Aorta (tissue), 5 donors: ENCODE data around the gene PI16. TPM values are rescaled to one million over a fixed set of nuclear protein-coding genes. Genes with fewer than 3 reads are reported as not detected.
"Not testable (repeated sequence)": the region's sequence is repeated elsewhere in the genome, so short reads cannot be mapped to it uniquely, and the experiment has no call there.

Source experiments
- ATAC-seq: fragments of 200-7000 bp; cut with Tn5 transposase; one replicate; pipeline ENCODE4 v1.9.1; 2022; ENCODE audit warnings: moderate library complexity; ENCODE audit not compliant: low FRiP score
- DNase-seq, 2 donors: peaks; one replicate each; pipeline ENCODE4 v3.0.0-alpha.2; 2020
- H3K27ac ChIP-seq, 2 donors: one replicate each; pipeline ENCODE4 v1.5.1; 2013; ENCODE audit warnings: low read length in 2 of 2, mild to moderate bottlenecking in 2 of 2, moderate library complexity in 2 of 2, control low read depth in 1 of 2, inconsistent platforms in 1 of 2, low read depth in 1 of 2
- H3K27me3 ChIP-seq, 2 donors: one replicate each; pipeline ENCODE4 v1.6.1; 2013; ENCODE audit warnings: control low read depth in 1 of 2, low read length in 1 of 2, mild to moderate bottlenecking in 1 of 2, moderate library complexity in 1 of 2; ENCODE audit not compliant: insufficient read depth in 2 of 2, control insufficient read depth in 1 of 2
- H3K36me3 ChIP-seq, 2 donors: one replicate each; pipeline ENCODE4 v1.6.1; 2013; ENCODE audit warnings: control low read depth in 1 of 2, low read length in 1 of 2, mild to moderate bottlenecking in 1 of 2; ENCODE audit not compliant: insufficient read depth in 2 of 2, control insufficient read depth in 1 of 2
- H3K4me1 ChIP-seq, 2 donors: one replicate each; pipeline ENCODE4 v1.6.1; 2013; ENCODE audit warnings: low read length in 2 of 2, control low read depth in 1 of 2, mild to moderate bottlenecking in 1 of 2, moderate library complexity in 1 of 2; ENCODE audit not compliant: insufficient read depth in 2 of 2, control insufficient read depth in 1 of 2
- H3K4me3 ChIP-seq, 2 donors: one replicate each; pipeline ENCODE4 v1.5.1; 2013; ENCODE audit warnings: low read length in 2 of 2, control low read depth in 1 of 2, mild to moderate bottlenecking in 1 of 2
- H3K9me3 ChIP-seq: one replicate; pipeline ENCODE4 v1.6.1; 2013; ENCODE audit warnings: mild to moderate bottlenecking, low read length; ENCODE audit not compliant: control insufficient read depth
- WGBS, 2 donors: extraction: QIAGEN DNeasy Blood & Tissue Kit; methylation state at CpG; one replicate each; pipeline ENCODE4 v1.1.7; 2013; 5-methylcytosine and 5-hydroxymethylcytosine counted together
- intact Hi-C, 2 donors: fragments of 100-400 bp; cut with DNase I; formaldehyde crosslinking; loops; one replicate each; pipeline versions ENCODE4 v1.14.2 to v1.15.0; 2022
- polyA plus RNA-seq, 2 donors: library from polyadenylated mRNA; stranded (reverse); fragments of 200-250 nt; gene quantifications; one replicate each; pipeline ENCODE4 v1.2.3, GENCODE V29; 2013
- total RNA-seq, 2 donors: library from RNA; stranded (reverse); fragmentation: NEBNext Ultra II Directional; extraction: Animal tissue kit (Norgen Biotek cat#: 25700); gene quantifications; one replicate each; pipeline ENCODE4 v1.2.1, GENCODE V29; 2021
- donor health status: healthy with polysubstance abuse.
- donor health status: Bipolar disorder and iron deficiency.
- donor health status: DM: no; HTN: no; CAD: no.
- donor health status: DM: no; HTN: no; CAD: no.
- donor health status: DM: yes; HTN: yes; CAD: no.

Gene PI16
- total and polyA plus RNA-seq, 4 donors, result 4.4 to 383 (median 38.7) TPM; not detected in 1

DNA sequence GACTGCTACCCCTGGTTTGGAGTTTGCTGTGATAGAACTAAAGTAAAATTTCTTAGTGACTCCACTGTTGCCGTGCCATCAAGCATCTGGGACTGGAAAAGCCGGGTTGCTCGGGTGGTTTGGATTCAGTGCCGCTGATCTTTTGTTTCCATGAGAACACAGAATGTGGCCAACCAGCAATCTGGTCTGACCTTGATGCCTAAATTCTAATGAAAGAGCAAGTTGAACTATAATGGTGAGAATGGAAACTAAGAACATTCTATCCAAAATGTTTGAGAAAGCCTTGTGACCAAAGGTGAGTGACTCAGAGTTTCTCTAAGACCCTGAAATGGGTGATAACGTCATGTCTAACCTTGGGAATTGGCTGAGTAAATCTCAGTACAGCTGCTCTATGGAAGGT is 9.9 kb upstream of the PI16 start:
- WGBS, 2 donors, result 81 to 84% methylated on average over 5 of the region's 5 CpGs

DNA sequence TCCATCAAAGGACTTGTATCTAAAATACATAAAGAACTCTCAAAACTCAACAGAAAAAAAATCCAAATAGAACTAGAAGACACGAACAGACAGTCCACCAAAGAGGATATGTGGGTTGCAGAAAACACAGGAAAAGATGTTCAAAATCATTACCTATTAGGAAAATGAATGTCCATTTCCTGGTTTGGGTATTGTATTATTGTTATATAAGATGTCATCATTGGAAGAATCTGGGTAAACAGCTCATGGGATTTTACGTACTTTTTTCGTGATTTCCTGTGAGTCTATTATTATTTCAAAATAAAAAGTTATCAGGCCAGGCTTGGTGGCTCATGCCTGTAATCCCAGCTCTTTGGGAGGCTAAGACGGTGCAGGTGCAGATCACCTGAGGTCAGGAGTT is 9.2 kb upstream of the PI16 start:
- no peak overlapping the region for H3K4me3 ChIP-seq
- no peak for ATAC-seq
- H3K36me3 ChIP-seq, result no peaks in the 10 kb centered on the region
- intact Hi-C loops, result no loop called here
- WGBS, 2 donors, result 90% methylated on average over 4 of the region's 4 CpGs
- H3K27ac ChIP-seq, result no peak overlapping the region
- no peaks in the 10 kb centered on the region for H3K27me3 ChIP-seq
- H3K9me3 ChIP-seq, result no peaks in the 10 kb centered on the region
- no peaks in the 10 kb centered on the region for H3K4me1 ChIP-seq
- DNase-seq, result peak in 1 of 2 donors; percentile 10

More for the DNA sequence above, 9.9 kb upstream of the PI16 start:
- no peak overlapping the region for H3K27ac ChIP-seq
- DNase-seq, result peak in 1 of 2 donors; percentile 2
- ATAC-seq, result no peak
- H3K4me3 ChIP-seq, result no peak overlapping the region
- H3K4me1 ChIP-seq, result no peaks in the 10 kb centered on the region
- no peaks in the 10 kb centered on the region for H3K27me3 ChIP-seq
- intact Hi-C loops, result no loop called here
- no peaks in the 10 kb centered on the region for H3K9me3 ChIP-seq
- H3K36me3 ChIP-seq, result no peaks in the 10 kb centered on the region

DNA sequence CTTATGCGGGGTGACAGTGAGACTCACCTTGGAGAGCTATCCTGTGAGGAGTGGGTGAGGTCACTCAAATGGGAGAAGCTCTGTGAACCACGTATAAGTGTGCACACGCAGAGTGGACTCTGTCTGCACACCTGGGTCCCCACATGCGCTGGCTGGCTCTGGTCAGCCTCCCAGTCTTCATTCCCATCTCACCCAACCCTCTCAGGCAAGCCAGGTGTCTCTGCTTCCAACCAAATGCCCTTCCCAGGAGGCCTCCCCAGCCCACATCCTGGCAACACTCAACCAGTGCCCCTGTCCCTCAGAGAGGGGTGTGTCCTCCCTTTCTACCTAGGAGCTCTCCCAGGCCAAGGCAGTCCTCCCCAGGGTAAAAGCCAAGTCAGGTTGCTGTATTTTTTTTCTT is 8.0 kb upstream of the PI16 start:
- H3K27ac ChIP-seq, result no peak overlapping the region
- no peak for ATAC-seq

DNA sequence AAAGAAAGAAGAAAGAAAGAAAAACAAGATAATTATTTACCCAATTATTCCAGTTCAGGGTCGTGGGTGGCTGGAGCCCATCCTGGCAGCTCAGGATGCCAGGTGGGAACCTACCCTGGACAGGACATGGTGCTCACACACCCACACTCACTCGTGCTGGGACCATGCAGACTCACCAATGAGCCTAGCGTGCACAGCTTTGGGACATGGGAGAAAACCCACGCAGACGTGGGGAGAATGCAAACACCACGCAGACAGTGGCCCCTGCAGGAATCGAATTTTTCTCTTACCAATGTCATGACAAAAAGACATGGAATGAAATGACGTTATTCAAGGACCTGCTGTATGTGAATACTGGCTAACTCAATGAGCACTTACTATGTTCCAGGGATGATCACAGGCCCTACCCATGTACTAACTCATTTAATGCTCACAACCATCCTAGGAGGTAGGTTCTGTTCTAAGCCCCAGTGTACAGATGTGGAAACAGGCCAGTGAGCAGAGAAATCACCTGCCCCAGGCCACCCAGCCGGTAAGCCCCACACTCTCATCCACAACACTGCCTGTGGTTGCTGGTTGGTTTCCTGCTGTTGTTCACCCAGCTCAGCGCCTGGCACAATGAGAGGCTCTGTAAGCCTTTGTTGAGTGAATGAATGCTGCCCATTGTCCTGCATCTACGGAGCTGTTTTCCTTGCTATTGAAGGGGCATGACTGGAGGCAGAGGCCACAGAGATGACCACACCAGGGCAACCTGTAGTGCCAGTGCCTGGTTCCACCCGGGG is 6.8 kb upstream of the PI16 start:
- ATAC-seq, result no peak
- H3K4me3 ChIP-seq, result no peak overlapping the region
- H3K9me3 ChIP-seq, result no peaks in the 10 kb centered on the region
- DNase-seq, result peak in 1 of 2 donors; percentile 38
- H3K27ac ChIP-seq, result no peak overlapping the region
- no peaks in the 10 kb centered on the region for H3K4me1 ChIP-seq
- H3K36me3 ChIP-seq, result no peaks in the 10 kb centered on the region
- 75 to 79% methylated on average over 12 of the region's 12 CpGs for WGBS, 2 donors
- intact Hi-C loops, result no loop called here
- H3K27me3 ChIP-seq, result no peaks in the 10 kb centered on the region

More for the DNA sequence above, 8.0 kb upstream of the PI16 start:
- H3K4me1 ChIP-seq, result no peaks in the 10 kb centered on the region
- intact Hi-C loops, result no loop called here
- H3K27me3 ChIP-seq, result no peaks in the 10 kb centered on the region
- no peak overlapping the region for H3K4me3 ChIP-seq
- peak in 1 of 2 donors; percentile 51 for DNase-seq
- 87 to 90% methylated on average over 4 of the region's 4 CpGs for WGBS, 2 donors
- no peaks in the 10 kb centered on the region for H3K36me3 ChIP-seq
- no peaks in the 10 kb centered on the region for H3K9me3 ChIP-seq

DNA sequence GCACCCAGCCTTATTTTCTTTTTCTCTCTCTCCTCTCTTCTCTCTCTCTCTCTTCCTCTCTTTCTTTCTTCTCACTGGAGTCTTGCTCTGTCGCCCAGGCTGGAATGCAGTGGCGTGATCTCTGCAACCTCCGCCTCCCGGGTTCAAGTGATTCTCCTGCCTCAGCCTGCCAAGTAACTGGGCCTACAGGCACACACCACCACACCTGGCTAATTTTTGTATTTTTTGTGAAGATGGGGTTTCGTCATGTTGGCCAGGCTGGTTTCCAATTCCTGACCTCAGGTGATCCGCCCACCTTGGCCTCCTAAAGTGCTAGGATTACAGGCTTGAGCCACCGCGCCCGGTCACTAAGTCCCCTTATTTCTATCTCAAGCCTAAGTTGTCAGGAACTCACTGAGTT is 5.5 kb upstream of the PI16 start:
- intact Hi-C loops, H3K4me1 ChIP-seq, H3K4me3 ChIP-seq, H3K9me3 ChIP-seq, DNase-seq, H3K27me3 ChIP-seq, H3K27ac ChIP-seq, ATAC-seq, H3K36me3 ChIP-seq: not testable (repeated sequence)
- WGBS, 2 donors, result 83 to 96% methylated on average over 9 of the region's 9 CpGs

DNA sequence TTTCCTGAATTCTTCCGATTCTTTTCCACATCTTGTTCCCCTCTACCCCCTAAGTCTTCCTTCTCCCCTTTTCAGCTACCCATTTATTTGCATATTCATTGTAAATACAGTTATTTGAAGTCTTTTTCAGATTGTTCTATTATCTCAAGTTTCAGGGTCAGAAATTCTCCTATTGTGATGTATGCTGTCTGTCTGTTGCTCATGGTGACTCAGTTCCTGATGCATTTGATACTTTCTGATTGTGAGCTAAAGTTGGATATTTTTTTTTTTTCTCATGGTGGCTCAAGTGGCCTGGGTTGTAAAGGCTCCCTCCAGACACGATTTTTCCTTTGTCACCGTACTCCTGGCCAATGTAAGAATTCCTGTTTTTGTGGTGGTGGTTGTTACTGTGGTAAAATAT is 4.9 kb upstream of the PI16 start:
- H3K4me3 ChIP-seq, result no peak overlapping the region
- DNase-seq (no peak), ATAC-seq (no peak)
- intact Hi-C loops, result no loop called here
- H3K27ac ChIP-seq, result no peak overlapping the region
- H3K27me3 ChIP-seq, result no peaks in the 10 kb centered on the region
- no peaks in the 10 kb centered on the region for H3K4me1 ChIP-seq
- 75 to 81% methylated on average over 3 of the region's 3 CpGs for WGBS, 2 donors
- no peaks in the 10 kb centered on the region for H3K9me3 ChIP-seq
- H3K36me3 ChIP-seq, result no peaks in the 10 kb centered on the region

DNA sequence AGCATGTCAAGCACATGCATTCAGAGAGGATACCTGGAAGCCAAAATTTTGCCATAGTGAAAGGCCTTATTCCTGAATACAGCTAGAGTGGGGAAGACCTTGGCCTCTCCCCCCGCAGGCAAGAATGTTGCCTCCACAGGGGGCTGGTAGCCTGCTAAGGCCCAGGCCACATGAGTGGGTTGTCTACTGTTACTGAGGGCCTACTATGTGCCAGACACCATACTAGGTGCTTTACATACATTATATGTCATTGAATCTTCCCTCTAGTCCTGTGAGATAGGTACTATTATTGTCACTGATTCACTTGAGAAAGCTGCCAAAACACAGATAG is 642 bp upstream of the PI16 start:
- H3K9me3 ChIP-seq, result no peaks in the 10 kb centered on the region
- no peak for ATAC-seq
- peak in 1 of 2 donors; percentile 4 for DNase-seq
- no peaks in the 10 kb centered on the region for H3K36me3 ChIP-seq
- H3K4me3 ChIP-seq, result no peak overlapping the region
- H3K27ac ChIP-seq, result no peak overlapping the region
- no peaks in the 10 kb centered on the region for H3K4me1 ChIP-seq
- 91 to 96% methylated on average over 1 of the region's 1 CpG for WGBS, 2 donors
- intact Hi-C loops, result no loop called here
- no peaks in the 10 kb centered on the region for H3K27me3 ChIP-seq

DNA sequence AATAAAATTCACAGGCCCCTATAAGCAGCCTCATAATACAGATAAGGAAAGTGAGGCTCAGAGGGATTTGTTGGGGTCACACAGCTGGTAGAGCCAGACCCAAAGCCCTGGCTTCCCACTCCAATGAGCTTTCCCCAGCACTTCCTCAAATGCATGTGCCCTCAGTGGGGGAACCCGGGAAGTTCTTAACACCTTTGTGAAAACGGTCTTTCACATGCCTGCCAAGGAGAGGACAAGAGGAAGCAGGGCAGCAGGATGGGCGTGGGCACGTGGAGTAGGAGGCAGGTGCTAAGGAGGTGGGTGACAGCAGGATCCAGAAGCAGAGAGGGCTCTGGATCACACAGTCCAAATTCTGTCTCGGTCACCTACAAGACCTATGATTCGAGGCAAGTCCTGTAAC is 598 bp downstream of the PI16 start:
- 83 to 87% methylated on average over 6 of the region's 6 CpGs for WGBS, 2 donors
- H3K36me3 ChIP-seq, result no peaks in the 10 kb centered on the region
- ATAC-seq (no peak), DNase-seq (peak in 1 of 2 donors; percentile 28)
- no peak overlapping the region for H3K4me3 ChIP-seq
- intact Hi-C loops, result no loop called here
- no peaks in the 10 kb centered on the region for H3K9me3 ChIP-seq
- no peak overlapping the region for H3K27ac ChIP-seq
- H3K27me3 ChIP-seq, result no peaks in the 10 kb centered on the region
- H3K4me1 ChIP-seq, result no peaks in the 10 kb centered on the region

DNA sequence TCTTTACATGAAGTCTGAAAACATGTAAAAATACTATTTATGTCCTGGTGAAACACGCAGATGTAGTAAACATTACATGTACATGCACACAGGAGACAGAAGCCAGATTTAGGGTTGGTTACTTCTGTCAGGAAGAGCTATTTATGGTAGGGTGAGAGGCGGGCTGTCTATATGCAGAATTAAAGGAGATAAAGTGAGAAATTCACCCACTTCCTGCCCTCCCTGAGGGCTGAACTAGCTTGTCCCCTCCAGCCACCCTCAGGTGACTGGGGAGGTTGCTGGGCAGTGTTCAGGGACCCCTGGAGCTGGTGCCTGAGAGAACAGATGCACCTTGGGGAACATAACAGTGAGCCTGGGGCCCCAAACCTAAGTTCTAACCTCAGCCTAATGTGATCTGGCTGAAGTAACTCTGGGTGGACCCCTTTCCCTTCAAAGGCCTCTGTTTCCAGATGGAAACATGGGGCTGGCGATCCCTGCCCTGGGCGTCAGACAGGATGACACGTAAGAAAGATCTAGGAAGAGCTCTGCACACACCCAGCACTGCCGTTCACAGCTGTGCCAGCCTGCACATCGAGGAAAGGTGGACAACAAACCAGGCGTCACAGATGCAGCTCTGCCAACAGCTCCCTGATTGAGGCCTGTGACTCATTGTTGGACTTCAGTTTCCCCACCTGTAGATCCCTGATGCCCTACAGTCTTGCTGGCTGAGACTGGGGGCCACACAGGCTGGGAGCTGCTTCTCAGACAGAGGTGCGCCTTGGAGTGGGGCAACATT is 1.3 kb downstream of the PI16 start:
- intact Hi-C loops, result no loop called here
- ATAC-seq, result no peak

More for the DNA sequence above, 1.3 kb downstream of the PI16 start:
- H3K27me3 ChIP-seq, result no peaks in the 10 kb centered on the region
- H3K4me3 ChIP-seq, result no peak overlapping the region
- WGBS, 2 donors, result 84 to 85% methylated on average over 9 of the region's 9 CpGs
- no peak overlapping the region for H3K27ac ChIP-seq
- H3K9me3 ChIP-seq, result no peaks in the 10 kb centered on the region
- no peaks in the 10 kb centered on the region for H3K36me3 ChIP-seq
- DNase-seq, result peak in 1 of 2 donors; percentile 64
- no peaks in the 10 kb centered on the region for H3K4me1 ChIP-seq
